HepG2 (cell line): Measurements from ENCODE around the gene SPTSSA. TPM values are rescaled to one million over a fixed set of nuclear protein-coding genes. Genes with fewer than 3 reads are reported as not detected.

ENCODE experiments used
- BHLHE40 ChIP-seq: IDR thresholded peaks from 2 replicates; pipeline ENCODE4 v1.6.1; 2011; ENCODE audit warnings: low read length, improper control_type of control experiment
- CBFB ChIP-seq: sonication (generic); formaldehyde crosslinking; IDR thresholded peaks from 2 replicates; pipeline ENCODE4 v1.4.0; 2020; ENCODE audit warnings: missing genetic modification reagents
- GABPA ChIP-seq, 2 experiments: IDR thresholded peaks; 2 replicates each; pipeline ENCODE4 v1.6.1; 2011 to 2016; ENCODE audit warnings: low read depth in 2 of 2, low read length in 1 of 2, missing biosample characterization in 1 of 2, missing genetic modification characterization in 1 of 2
- HNF4G ChIP-seq, 2 experiments: sonication (generic) in 1 of 2; formaldehyde crosslinking in 1 of 2; IDR thresholded peaks; 2 replicates each; pipeline versions ENCODE4 v1.4.0 to v1.6.1; 2011 to 2020; ENCODE audit warnings: borderline replicate concordance in 2 of 2, low read depth in 2 of 2, mild to moderate bottlenecking in 2 of 2, low read length in 1 of 2, missing genetic modification reagents in 1 of 2, moderate library complexity in 1 of 2
- KDM5A ChIP-seq: fragments of 200-600 bp; sonication (generic); IDR thresholded peaks from 2 replicates; pipeline ENCODE4 v1.7.0; 2018; ENCODE audit warnings: antibody characterized with exemption, mild to moderate bottlenecking, low read length, borderline replicate concordance
- KDM5B ChIP-seq: sonication (generic); formaldehyde crosslinking; IDR thresholded peaks from 2 replicates; pipeline ENCODE4 v1.4.0; 2020; ENCODE audit warnings: missing genetic modification reagents, mild to moderate bottlenecking, borderline replicate concordance
- PITX1 ChIP-seq: sonication (generic); formaldehyde crosslinking; IDR thresholded peaks from 2 replicates; pipeline ENCODE4 v1.5.1; 2020; ENCODE audit warnings: mild to moderate bottlenecking, missing genetic modification reagents
- PPARG ChIP-seq: conservative IDR thresholded peaks from 2 replicates; pipeline ENCODE4 v1.6.1; 2016; ENCODE audit warnings: missing biosample characterization, missing genetic modification reagents
- SOX6 ChIP-seq, 2 experiments: fragments of 450-650 bp in 1 of 2; sonication (generic) in 1 of 2; formaldehyde crosslinking in 1 of 2; IDR thresholded peaks; 2 replicates each; pipeline versions ENCODE4 v1.4.0 to v1.6.1; 2017 to 2020; ENCODE audit warnings: antibody characterized with exemption in 1 of 2, mild to moderate bottlenecking in 1 of 2, missing genetic modification reagents in 1 of 2
- SRSF1 ChIP-seq: fragments of 200-400 bp; formaldehyde crosslinking; optimal IDR thresholded peaks from 2 replicates; pipeline ENCODE3; 2017; ENCODE audit warnings: mild to moderate bottlenecking, low read depth, low read length, moderate library complexity
- YEATS4 ChIP-seq: sonication (generic); formaldehyde crosslinking; IDR thresholded peaks from 2 replicates; pipeline ENCODE4 v1.4.0; 2020; ENCODE audit warnings: missing genetic modification reagents, borderline replicate concordance
- ZNF234 ChIP-seq: sonication (generic); formaldehyde crosslinking; conservative IDR thresholded peaks from 2 replicates; pipeline ENCODE4 v1.5.1; 2020; ENCODE audit warnings: mild to moderate bottlenecking, missing genetic modification reagents
- ZNF264 ChIP-seq: sonication (generic); formaldehyde crosslinking; IDR thresholded peaks from 2 replicates; pipeline ENCODE4 v1.4.0; 2020; ENCODE audit warnings: missing genetic modification reagents
- ZNF274 ChIP-seq: sonication (generic); formaldehyde crosslinking; IDR thresholded peaks from 2 replicates; pipeline ENCODE4 v1.5.1; 2020; ENCODE audit warnings: mild to moderate bottlenecking, missing genetic modification reagents
- ZNF468 ChIP-seq: sonication (generic); formaldehyde crosslinking; IDR thresholded peaks from 2 replicates; pipeline ENCODE4 v1.8.0; 2022; ENCODE audit warnings: mild to moderate bottlenecking, moderate library complexity, missing genetic modification reagents
- ZNF558 ChIP-seq: sonication (generic); formaldehyde crosslinking; IDR thresholded peaks from 2 replicates; pipeline ENCODE4 v1.9.0; 2022; ENCODE audit warnings: mild to moderate bottlenecking, missing genetic modification reagents, borderline replicate concordance
- ZNF567 ChIP-seq: sonication (generic); formaldehyde crosslinking; IDR thresholded peaks from 2 replicates; pipeline ENCODE4 v1.8.1; 2023; ENCODE audit warnings: mild to moderate bottlenecking, missing genetic modification reagents, borderline replicate concordance
- ZNF577 ChIP-seq: sonication (generic); formaldehyde crosslinking; IDR thresholded peaks from 2 replicates; pipeline ENCODE4 v1.4.0; 2020; ENCODE audit warnings: mild to moderate bottlenecking, low read depth, missing genetic modification reagents, borderline replicate concordance
- polyA plus RNA-seq, 8 experiments: library from polyadenylated mRNA; depleted of rRNA in 3 of 8; stranded (reverse) in 7 of 8; unstranded in 1 of 8; fragments of >200 nt; fragmentation: Illumina TruSeq in 4 of 8; extraction: Trizol in 4 of 8; gene quantifications; 2 replicates each; pipeline versions ENCODE4 v1.2.1 to v1.2.3, GENCODE V29; 2011 to 2016; ENCODE audit warnings: low read depth in 4 of 8, missing spikeins in 1 of 8, mixed read lengths in 1 of 8; ENCODE audit not compliant: insufficient read depth in 1 of 8
- total RNA-seq, 5 experiments: library from RNA; depleted of rRNA; stranded (reverse); fragments of >200 nt; fragmentation: Illumina TruSeq; extraction: Trizol; gene quantifications; 2 replicates each; pipeline ENCODE4 v1.2.3, GENCODE V29; 2016; ENCODE audit warnings: low read depth in 1 of 5
- TF ChIP-seq, protein P1 (sequence below): IDR thresholded peaks from 2 replicates; pipeline ENCODE4 v1.6.1; 2012; ENCODE audit warnings: inconsistent platforms
- TF ChIP-seq, protein P2 (sequence below): sonication (generic); formaldehyde crosslinking; IDR thresholded peaks from 2 replicates; pipeline ENCODE4 v1.5.1; 2020; ENCODE audit warnings: missing genetic modification reagents, mild to moderate bottlenecking, borderline replicate concordance
- TF ChIP-seq, protein P3 (sequence below): sonication (generic); formaldehyde crosslinking; IDR thresholded peaks from 2 replicates; pipeline ENCODE4 v1.9.0; 2021; ENCODE audit warnings: missing genetic modification reagents, mild to moderate bottlenecking, borderline replicate concordance
- TF ChIP-seq, protein P4 (sequence below): fragments of 450-650 bp; IDR thresholded peaks from 2 replicates; pipeline ENCODE4 v1.6.1; 2017; ENCODE audit warnings: mild to moderate bottlenecking

SPTSSA gene
- total and polyA plus RNA-seq, 2 of the 13 experiments (the other 11 are each of a cell fraction or from before 2014, with no cell fraction given) = 19.1 to 86.1 TPM

DNA sequence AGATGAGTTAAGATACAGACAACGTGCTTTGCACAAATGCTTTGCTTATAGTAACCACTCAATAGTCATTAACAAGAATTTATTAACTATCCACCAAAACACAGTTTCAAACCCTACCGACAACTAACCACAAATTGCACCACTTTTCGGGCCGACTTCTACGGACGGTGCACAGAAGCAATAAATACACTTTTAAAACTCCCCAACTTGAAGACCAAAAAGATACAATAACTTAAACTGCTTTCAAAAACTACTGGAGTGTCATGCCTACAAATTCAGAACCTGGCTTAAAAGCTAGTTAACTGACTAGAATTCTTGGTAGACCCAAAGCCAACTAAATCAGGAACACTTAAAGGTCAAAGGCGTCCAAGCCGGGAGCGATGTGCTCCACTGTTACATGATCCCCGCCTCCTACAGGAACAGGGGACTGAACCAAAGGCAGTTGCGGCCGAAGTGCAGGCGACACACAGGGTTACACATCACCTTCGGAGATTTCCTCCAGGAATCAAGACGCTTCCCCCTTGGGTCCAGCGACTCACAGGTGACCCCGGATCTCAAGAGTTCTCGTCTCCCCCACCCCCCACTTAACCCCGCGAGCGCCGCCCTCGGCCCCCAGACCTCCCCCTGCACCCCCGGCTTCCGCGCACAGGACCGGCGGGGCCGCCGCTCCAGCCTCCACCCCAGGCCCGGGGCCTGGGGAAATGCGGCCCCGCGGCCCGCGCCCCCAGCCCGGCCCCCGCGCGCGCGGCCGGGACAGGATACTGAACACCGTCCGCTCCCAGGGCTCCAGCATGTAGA, 507 bp downstream of the SPTSSA start (continued):
- TF ChIP-seq, protein P1, sequence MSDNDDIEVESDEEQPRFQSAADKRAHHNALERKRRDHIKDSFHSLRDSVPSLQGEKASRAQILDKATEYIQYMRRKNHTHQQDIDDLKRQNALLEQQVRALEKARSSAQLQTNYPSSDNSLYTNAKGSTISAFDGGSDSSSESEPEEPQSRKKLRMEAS = no peak
- TF ChIP-seq KDM5B (CRISPR knock-in tag) = no peak
- no peak for TF ChIP-seq SRSF1
- TF ChIP-seq KDM5A = peak; percentile 44; the same call in 1 of the 2 replicates
- no peak for TF ChIP-seq ZNF274
- TF ChIP-seq SOX6 (IDR thresholded peaks at IDR 0.05) = no peak
- peak; percentile 22; the same call in 1 of the 2 replicates for TF ChIP-seq SOX6 (CRISPR knock-in tag; IDR thresholded peaks at IDR 0.05)
- TF ChIP-seq, protein P2, sequence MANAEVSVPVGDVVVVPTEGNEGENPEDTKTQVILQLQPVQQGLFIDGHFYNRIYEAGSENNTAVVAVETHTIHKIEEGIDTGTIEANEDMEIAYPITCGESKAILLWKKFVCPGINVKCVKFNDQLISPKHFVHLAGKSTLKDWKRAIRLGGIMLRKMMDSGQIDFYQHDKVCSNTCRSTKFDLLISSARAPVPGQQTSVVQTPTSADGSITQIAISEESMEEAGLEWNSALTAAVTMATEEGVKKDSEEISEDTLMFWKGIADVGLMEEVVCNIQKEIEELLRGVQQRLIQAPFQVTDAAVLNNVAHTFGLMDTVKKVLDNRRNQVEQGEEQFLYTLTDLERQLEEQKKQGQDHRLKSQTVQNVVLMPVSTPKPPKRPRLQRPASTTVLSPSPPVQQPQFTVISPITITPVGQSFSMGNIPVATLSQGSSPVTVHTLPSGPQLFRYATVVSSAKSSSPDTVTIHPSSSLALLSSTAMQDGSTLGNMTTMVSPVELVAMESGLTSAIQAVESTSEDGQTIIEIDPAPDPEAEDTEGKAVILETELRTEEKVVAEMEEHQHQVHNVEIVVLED = peak; percentile 4; the same call in 1 of the 2 replicates
- TF ChIP-seq CBFB (CRISPR knock-in tag) = 0 out of 2 replicates have a peak, but pooled peaks have one; percentile 14
- no peak for TF ChIP-seq PPARG (CRISPR knock-in tag)
- TF ChIP-seq ZNF234 = 0 out of 2 replicates have a peak, but pooled peaks have one; percentile 6
- peak; percentile 46; the same call in 1 of the 2 replicates for TF ChIP-seq HNF4G (IDR thresholded peaks at IDR 0.05; ENCODE audit: borderline replicate concordance, low read depth, low read length)
- no peak for TF ChIP-seq HNF4G (CRISPR knock-in tag; IDR thresholded peaks at IDR 0.05; ENCODE audit: borderline replicate concordance, low read depth)
- TF ChIP-seq ZNF558 (CRISPR knock-in tag) = no peak
- TF ChIP-seq ZNF468 (CRISPR knock-in tag) = no peak
- TF ChIP-seq PITX1 (CRISPR knock-in tag) = peak; percentile 70
- TF ChIP-seq ZNF567 (CRISPR knock-in tag) = no peak; the same call in 1 of the 2 replicates
- no peak for TF ChIP-seq BHLHE40
- TF ChIP-seq GABPA (IDR thresholded peaks at IDR 0.05; ENCODE audit: low read depth, low read length) = no peak
- no peak; the same call in none of the 2 replicates for TF ChIP-seq GABPA (CRISPR knock-in tag; IDR thresholded peaks at IDR 0.05; ENCODE audit: low read depth)
- no peak for TF ChIP-seq YEATS4 (CRISPR knock-in tag)
- no peak for TF ChIP-seq ZNF577 (CRISPR knock-in tag)
- TF ChIP-seq, protein P3, sequence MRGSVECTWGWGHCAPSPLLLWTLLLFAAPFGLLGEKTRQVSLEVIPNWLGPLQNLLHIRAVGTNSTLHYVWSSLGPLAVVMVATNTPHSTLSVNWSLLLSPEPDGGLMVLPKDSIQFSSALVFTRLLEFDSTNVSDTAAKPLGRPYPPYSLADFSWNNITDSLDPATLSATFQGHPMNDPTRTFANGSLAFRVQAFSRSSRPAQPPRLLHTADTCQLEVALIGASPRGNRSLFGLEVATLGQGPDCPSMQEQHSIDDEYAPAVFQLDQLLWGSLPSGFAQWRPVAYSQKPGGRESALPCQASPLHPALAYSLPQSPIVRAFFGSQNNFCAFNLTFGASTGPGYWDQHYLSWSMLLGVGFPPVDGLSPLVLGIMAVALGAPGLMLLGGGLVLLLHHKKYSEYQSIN (CRISPR knock-in tag) = no peak
- TF ChIP-seq ZNF264 = no peak
- TF ChIP-seq, protein P4, sequence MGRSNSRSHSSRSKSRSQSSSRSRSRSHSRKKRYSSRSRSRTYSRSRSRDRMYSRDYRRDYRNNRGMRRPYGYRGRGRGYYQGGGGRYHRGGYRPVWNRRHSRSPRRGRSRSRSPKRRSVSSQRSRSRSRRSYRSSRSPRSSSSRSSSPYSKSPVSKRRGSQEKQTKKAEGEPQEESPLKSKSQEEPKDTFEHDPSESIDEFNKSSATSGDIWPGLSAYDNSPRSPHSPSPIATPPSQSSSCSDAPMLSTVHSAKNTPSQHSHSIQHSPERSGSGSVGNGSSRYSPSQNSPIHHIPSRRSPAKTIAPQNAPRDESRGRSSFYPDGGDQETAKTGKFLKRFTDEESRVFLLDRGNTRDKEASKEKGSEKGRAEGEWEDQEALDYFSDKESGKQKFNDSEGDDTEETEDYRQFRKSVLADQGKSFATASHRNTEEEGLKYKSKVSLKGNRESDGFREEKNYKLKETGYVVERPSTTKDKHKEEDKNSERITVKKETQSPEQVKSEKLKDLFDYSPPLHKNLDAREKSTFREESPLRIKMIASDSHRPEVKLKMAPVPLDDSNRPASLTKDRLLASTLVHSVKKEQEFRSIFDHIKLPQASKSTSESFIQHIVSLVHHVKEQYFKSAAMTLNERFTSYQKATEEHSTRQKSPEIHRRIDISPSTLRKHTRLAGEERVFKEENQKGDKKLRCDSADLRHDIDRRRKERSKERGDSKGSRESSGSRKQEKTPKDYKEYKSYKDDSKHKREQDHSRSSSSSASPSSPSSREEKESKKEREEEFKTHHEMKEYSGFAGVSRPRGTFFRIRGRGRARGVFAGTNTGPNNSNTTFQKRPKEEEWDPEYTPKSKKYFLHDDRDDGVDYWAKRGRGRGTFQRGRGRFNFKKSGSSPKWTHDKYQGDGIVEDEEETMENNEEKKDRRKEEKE = no peak
